Naive B cell (primary cell): ENCODE data around the gene PDAP1. TPM values are rescaled to one million over a fixed set of nuclear protein-coding genes. Genes with fewer than 3 reads are reported as not detected.

Source experiments
- ATAC-seq, 2 donors: fragments of 150-1000 bp; cut with Tn5 transposase; 2 replicates each; pipeline ENCODE4 v1.10.0; 2021; ENCODE audit warnings: low read depth in 2 of 2, mild to moderate bottlenecking in 2 of 2, moderate library complexity in 2 of 2
- DNase-seq: peaks from one replicate; pipeline ENCODE4 v3.0.0; 2022
- H3K27ac Mint-ChIP-seq, 6 donors: one replicate each; pipeline ENCODE4 v1.8.0; 2020 to 2022; ENCODE audit warnings: mild to moderate bottlenecking in 6 of 6, mixed read lengths in 6 of 6, moderate library complexity in 5 of 6, inconsistent platforms in 2 of 6
- H3K27me3 Mint-ChIP-seq, 3 donors: one replicate each; pipeline ENCODE4 v1.8.0; 2021 to 2022; ENCODE audit warnings: mixed read lengths in 3 of 3, mild to moderate bottlenecking in 1 of 3
- H3K36me3 Mint-ChIP-seq, 2 donors: one replicate each; pipeline ENCODE4 v1.8.0; 2020 to 2022; ENCODE audit warnings: mixed read lengths in 2 of 2, inconsistent platforms in 1 of 2, mild to moderate bottlenecking in 1 of 2
- H3K4me1 Mint-ChIP-seq, 3 donors: one replicate each; pipeline ENCODE4 v1.8.0; 2020 to 2022; ENCODE audit warnings: mixed read lengths in 3 of 3, inconsistent platforms in 1 of 3, mild to moderate bottlenecking in 1 of 3, moderate library complexity in 1 of 3
- H3K4me3 Mint-ChIP-seq, 8 donors: one replicate each; pipeline ENCODE4 v1.8.0; 2020 to 2022; ENCODE audit warnings: mild to moderate bottlenecking in 8 of 8, mixed read lengths in 8 of 8, moderate library complexity in 8 of 8, inconsistent platforms in 2 of 8
- H3K9me3 Mint-ChIP-seq, 7 donors: one replicate each; pipeline ENCODE4 v1.8.0; 2020 to 2022; ENCODE audit warnings: mixed read lengths in 7 of 7, mild to moderate bottlenecking in 5 of 7, inconsistent platforms in 2 of 7, moderate library complexity in 1 of 7
- polyA plus RNA-seq, 6 donors: library from polyadenylated mRNA; unstranded; fragments of 300-500 nt; fragmentation: Illumina TruSeq; gene quantifications; one replicate each; pipeline ENCODE4 v1.2.3, GENCODE V29; 2021; ENCODE audit warnings: low read depth in 6 of 6

The PDAP1 gene
- polyA plus RNA-seq: 10 to 100 TPM; 23.3 to 28.5 (median 25.7) TPM

GRCh38 chr7:99408379-99409191 lies at the start of gene PDAP1, which contains the start of gene BUD31:
Gene PDAP1, minus strand, starts transcription at chr7:99408597. Its CDS starts 49 bp downstream, at chr7:99408548.
Gene BUD31, plus strand, starts transcription at chr7:99408969. Its CDS starts 2,124 bp downstream, at chr7:99411093.
- peak within 1 kb of the TSS; percentile 95 to 100 (median 98) for H3K4me3 Mint-ChIP-seq
- no peaks in the 10 kb centered on the region for H3K9me3 Mint-ChIP-seq
- peaks cover 39 to 57% (median 39%) of the 10 kb centered on the region in 3 donors for H3K4me1 Mint-ChIP-seq
- H3K27ac Mint-ChIP-seq: peak within 1 kb of the TSS; percentile 96 to 100 (median 100)
- ATAC-seq (peak; percentile 82 to 85), DNase-seq (peak; percentile 98)
- no peaks in the 10 kb centered on the region for H3K27me3 Mint-ChIP-seq
- peaks cover 5 to 10% of the 10 kb centered on the region in 2 donors for H3K36me3 Mint-ChIP-seq

GRCh38 chr7:99457650-99458493 lies 49.5 kb upstream of the PDAP1 start:
- Mint-ChIP-seq H3K9me3 (no peaks in the 10 kb centered on the region), H3K4me1 (peaks cover 11 to 26% (median 16%) of the 10 kb centered on the region in 3 donors), H3K27me3 (no peaks in the 10 kb centered on the region), H3K27ac (no peak overlapping the region), H3K4me3 (no peak overlapping the region), H3K36me3 (peaks cover 5 to 8% of the 10 kb centered on the region in 2 donors)
- DNase-seq (no peak), ATAC-seq (no peak)

- H3K9me3 Mint-ChIP-seq: no peaks in the 10 kb centered on the region
- H3K4me1 Mint-ChIP-seq: peaks cover 10 to 19% (median 11%) of the 10 kb centered on the region in 3 donors
- H3K27me3 Mint-ChIP-seq: no peaks in the 10 kb centered on the region
- no peak for ATAC-seq
- H3K4me3 Mint-ChIP-seq: peak overlapping the region in 1 of 8 donors; percentile 15
- H3K27ac Mint-ChIP-seq: peak overlapping the region in 1 of 6 donors; percentile 87
- no peak for DNase-seq
- H3K36me3 Mint-ChIP-seq: peaks cover 5 to 8% of the 10 kb centered on the region in 2 donors
Measured at GRCh38 chr7:99457050-99457649, 48.8 kb upstream of the PDAP1 start.

- Mint-ChIP-seq H3K27me3 (no peaks in the 10 kb centered on the region), H3K27ac (peak overlapping the region in 1 of 6 donors; percentile 11), H3K4me1 (peaks cover 11 to 17% (median 11%) of the 10 kb centered on the region in 3 donors), H3K4me3 (no peak overlapping the region), H3K9me3 (no peaks in the 10 kb centered on the region), H3K36me3 (peaks cover 5 to 8% of the 10 kb centered on the region in 2 donors)
- DNase-seq: no peak
- no peak for ATAC-seq
Measured at GRCh38 chr7:99456288-99456687, 47.9 kb upstream of the PDAP1 start.

GRCh38 chr7:99455874-99456273 lies 47.5 kb upstream of the PDAP1 start:
- no peak for ATAC-seq
- Mint-ChIP-seq H3K27ac (peak overlapping the region in 1 of 6 donors; percentile 14), H3K4me3 (no peak overlapping the region), H3K36me3 (peaks cover 5 to 8% of the 10 kb centered on the region in 2 donors), H3K9me3 (no peaks in the 10 kb centered on the region), H3K4me1 (peaks cover 8 to 17% (median 11%) of the 10 kb centered on the region in 3 donors), H3K27me3 (no peaks in the 10 kb centered on the region)
- no peak for DNase-seq

GRCh38 chr7:99453105-99453504 lies 44.7 kb upstream of the PDAP1 start:
- Mint-ChIP-seq H3K4me3 (no peak overlapping the region), H3K27me3 (no peaks in the 10 kb centered on the region), H3K9me3 (no peaks in the 10 kb centered on the region), H3K4me1 (peaks cover 0 to 4% (median 2%) of the 10 kb centered on the region in 3 donors), H3K36me3 (peaks cover 5 to 8% of the 10 kb centered on the region in 2 donors), H3K27ac (no peak overlapping the region)
- ATAC-seq (no peak), DNase-seq (no peak)

- H3K27me3 Mint-ChIP-seq: no peaks in the 10 kb centered on the region
- peaks cover 5 to 8% of the 10 kb centered on the region in 2 donors for H3K36me3 Mint-ChIP-seq
- H3K4me1 Mint-ChIP-seq: peaks cover 0 to 4% (median 2%) of the 10 kb centered on the region in 3 donors
- no peak overlapping the region for H3K4me3 Mint-ChIP-seq
- H3K9me3 Mint-ChIP-seq: no peaks in the 10 kb centered on the region
- no peak overlapping the region for H3K27ac Mint-ChIP-seq
- ATAC-seq (no peak), DNase-seq (no peak)
Measured at GRCh38 chr7:99452541-99452940, 44.1 kb upstream of the PDAP1 start.

- no peak for DNase-seq
Measured at GRCh38 chr7:99451936-99452335, 43.5 kb upstream of the PDAP1 start.

GRCh38 chr7:99449326-99449725 lies 40.9 kb upstream of the PDAP1 start:
- Mint-ChIP-seq H3K27me3 (no peaks in the 10 kb centered on the region), H3K36me3 (peaks cover 5 to 8% of the 10 kb centered on the region in 2 donors), H3K4me3 (no peak overlapping the region), H3K27ac (peak overlapping the region in 1 of 6 donors; percentile 61), H3K9me3 (no peaks in the 10 kb centered on the region), H3K4me1 (peaks cover 6 to 9% (median 8%) of the 10 kb centered on the region in 3 donors)
- ATAC-seq: no peak
- DNase-seq: no peak

More at GRCh38 chr7:99451936-99452335, 43.5 kb upstream of the PDAP1 start:
- no peaks in the 10 kb centered on the region for H3K9me3 Mint-ChIP-seq
- H3K4me3 Mint-ChIP-seq: no peak overlapping the region
- H3K27me3 Mint-ChIP-seq: no peaks in the 10 kb centered on the region
- peaks cover 5 to 8% of the 10 kb centered on the region in 2 donors for H3K36me3 Mint-ChIP-seq
- H3K27ac Mint-ChIP-seq: peak overlapping the region in 1 of 6 donors; percentile 49
- peaks cover 0 to 4% (median 2%) of the 10 kb centered on the region in 3 donors for H3K4me1 Mint-ChIP-seq
- no peak for ATAC-seq

GRCh38 chr7:99448855-99449254 lies 40.5 kb upstream of the PDAP1 start:
- Mint-ChIP-seq H3K36me3 (peaks cover 3 to 5% of the 10 kb centered on the region in 2 donors), H3K27me3 (no peaks in the 10 kb centered on the region), H3K9me3 (no peaks in the 10 kb centered on the region), H3K4me3 (no peak overlapping the region), H3K27ac (no peak overlapping the region), H3K4me1 (peaks cover 7 to 13% (median 9%) of the 10 kb centered on the region in 3 donors)
- ATAC-seq (no peak), DNase-seq (no peak)

GRCh38 chr7:99447943-99448342 lies 39.5 kb upstream of the PDAP1 start:
- H3K36me3 Mint-ChIP-seq: no peaks in the 10 kb centered on the region
- no peaks in the 10 kb centered on the region for H3K9me3 Mint-ChIP-seq

GRCh38 chr7:99446096-99446495 lies 37.7 kb upstream of the PDAP1 start:
- peak overlapping the region in 1 of 6 donors; percentile 55 for H3K27ac Mint-ChIP-seq

More at GRCh38 chr7:99447943-99448342, 39.5 kb upstream of the PDAP1 start:
- H3K27ac Mint-ChIP-seq: peak overlapping the region in 1 of 6 donors; percentile 89
- H3K27me3 Mint-ChIP-seq: no peaks in the 10 kb centered on the region
- DNase-seq (no peak), ATAC-seq (no peak)
- H3K4me1 Mint-ChIP-seq: peaks cover 12 to 19% (median 13%) of the 10 kb centered on the region in 3 donors
- H3K4me3 Mint-ChIP-seq: no peak overlapping the region

GRCh38 chr7:99440195-99440594 lies 31.8 kb upstream of the PDAP1 start:
- Mint-ChIP-seq H3K4me3 (peak overlapping the region; percentile 95 to 100 (median 98)), H3K9me3 (no peaks in the 10 kb centered on the region), H3K27ac (peak overlapping the region in 3 of 6 donors; percentile 55 to 98 (median 65)), H3K4me1 (peaks cover 37 to 56% (median 51%) of the 10 kb centered on the region in 3 donors), H3K36me3 (no peaks in the 10 kb centered on the region), H3K27me3 (no peaks in the 10 kb centered on the region)
- ATAC-seq: no peak
- DNase-seq: no peak

More at GRCh38 chr7:99446096-99446495, 37.7 kb upstream of the PDAP1 start:
- no peak overlapping the region for H3K4me3 Mint-ChIP-seq
- no peak for DNase-seq
- ATAC-seq: no peak
- H3K4me1 Mint-ChIP-seq: peaks cover 21 to 25% (median 21%) of the 10 kb centered on the region in 3 donors
- no peaks in the 10 kb centered on the region for H3K9me3 Mint-ChIP-seq
- no peaks in the 10 kb centered on the region for H3K27me3 Mint-ChIP-seq
- no peaks in the 10 kb centered on the region for H3K36me3 Mint-ChIP-seq
